Endometrial microvascular endothelial cells (primary cell): ENCODE measurements around the gene TLK2. TPM values are rescaled to one million over a fixed set of nuclear protein-coding genes. Genes with fewer than 3 reads are reported as not detected.
"Not testable (repeated sequence)": the region's sequence is repeated elsewhere in the genome, so short reads cannot be mapped to it uniquely, and the experiment has no call there.

Experiments
- in situ Hi-C: cut with HindIII; loops from 2 replicates; pipeline ENCODE4 v1.10.0; 2017; ENCODE audit warnings: low sequenced_read_pairs, low pct_unique_long_range_greater_than_20kb; ENCODE audit errors: inconsistent ontology term
- total RNA-seq: library from RNA; depleted of rRNA; stranded (reverse); fragments of >200 nt; gene quantifications from one replicate; pipeline ENCODE4 v1.2.3, GENCODE V29; 2015; ENCODE audit errors: inconsistent ontology term

Gene TLK2
- total RNA-seq, 1 donor from 2014 or later: 39.2 TPM

GRCh38 chr17:62478880-62479638 lies 434 bp downstream of the TLK2 start:
- in situ Hi-C loops: not testable (repeated sequence)

DNA sequence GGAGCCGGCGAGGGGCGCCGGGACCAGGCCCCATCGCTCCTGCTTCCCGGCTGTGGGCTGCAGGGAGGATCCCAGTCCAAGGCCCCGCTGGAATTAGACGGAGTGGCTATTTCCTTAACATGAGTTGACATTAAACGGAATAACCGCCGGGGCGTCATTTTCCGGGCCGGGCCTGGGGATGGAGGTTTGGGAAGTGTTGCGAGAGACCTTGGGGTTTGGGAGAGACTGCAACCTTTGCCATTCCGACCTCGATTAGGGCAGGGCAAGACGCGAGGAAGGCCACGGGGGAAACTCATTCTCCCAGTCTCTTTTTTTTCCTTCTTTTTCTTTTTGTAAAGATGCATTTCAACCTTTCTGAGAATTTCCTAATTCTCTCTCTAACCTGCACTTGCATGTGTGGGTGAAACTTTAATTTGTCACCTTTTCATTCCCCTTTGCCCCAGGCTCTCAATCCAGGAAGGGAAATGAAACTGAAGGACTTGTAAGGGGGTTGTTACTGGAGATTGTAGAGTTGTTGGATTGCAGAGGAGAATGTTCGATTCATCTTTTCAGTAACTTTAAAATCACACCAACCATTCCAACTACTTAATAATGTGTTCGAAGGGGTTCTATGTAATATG lies 1.1 kb downstream of the TLK2 start:
- in situ Hi-C loops: not testable (repeated sequence)

GRCh38 chr17:62482553-62482952 lies 3.9 kb downstream of the TLK2 start:
- in situ Hi-C loops: not testable (repeated sequence)

DNA sequence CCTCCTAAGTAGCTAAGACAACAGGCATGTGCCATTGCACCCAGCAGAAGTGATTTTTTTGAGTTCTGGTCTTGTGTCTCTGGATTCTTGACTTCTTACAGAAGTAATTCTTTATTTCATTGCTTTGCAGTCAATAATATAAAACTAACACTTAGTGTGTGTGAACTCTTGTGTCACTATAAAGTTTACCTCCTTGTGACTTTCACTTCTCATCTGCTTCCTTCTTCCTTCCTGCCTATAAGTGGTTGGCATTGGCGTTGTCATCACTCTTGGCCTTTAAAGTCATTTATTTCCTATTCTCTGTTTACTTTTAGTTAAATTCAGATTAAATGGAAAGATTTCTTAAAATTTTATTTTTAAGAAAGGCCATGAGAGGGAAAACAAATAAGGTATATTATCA lies 12.4 kb downstream of the TLK2 start:
- in situ Hi-C loops: not testable (repeated sequence)

- in situ Hi-C loops: not testable (repeated sequence)
Measured at GRCh38 chr17:62493049-62493655, 14.5 kb downstream of the TLK2 start.

DNA sequence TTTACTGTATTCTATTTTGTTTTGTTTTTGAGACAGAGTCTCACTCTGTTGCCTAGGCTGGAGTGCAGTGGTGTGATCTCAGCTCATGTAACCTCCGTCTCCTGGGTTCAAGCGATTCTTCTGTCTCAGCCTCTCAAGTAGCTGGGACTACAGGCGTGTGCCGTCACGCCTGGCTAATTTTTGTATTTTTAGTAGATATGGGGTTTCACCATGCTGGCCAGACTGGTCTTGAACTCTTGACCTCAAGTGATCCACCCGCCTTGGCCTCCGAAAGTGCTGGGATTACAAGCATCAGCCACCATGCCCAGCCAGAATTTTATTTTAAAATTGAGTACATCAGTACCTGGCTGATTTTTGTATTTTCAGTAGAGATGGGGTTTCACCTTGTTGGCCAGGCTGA lies 15.4 kb downstream of the TLK2 start:
- in situ Hi-C loops: not testable (repeated sequence)

GRCh38 chr17:62496344-62496743 lies 17.7 kb downstream of the TLK2 start:
- in situ Hi-C loops: not testable (repeated sequence)

DNA sequence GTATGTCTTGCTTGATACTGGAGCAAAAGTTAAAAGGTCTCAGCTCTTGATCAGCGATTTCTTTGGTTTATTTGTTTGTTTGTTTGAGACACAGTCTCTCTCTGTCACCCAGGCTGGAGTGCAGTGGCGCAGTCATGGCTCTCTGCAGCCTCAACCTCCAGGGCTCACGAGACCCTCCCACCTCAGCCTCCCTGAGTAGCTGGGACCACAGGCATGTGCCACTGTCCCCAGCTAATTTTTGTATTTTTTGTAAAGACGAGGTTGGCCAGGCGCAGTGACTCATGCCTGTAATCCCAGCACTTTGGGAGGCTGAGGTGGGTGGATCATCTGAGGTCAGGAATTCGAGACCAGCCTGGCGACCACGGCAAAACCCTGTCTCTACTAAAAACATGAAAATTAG lies 20.2 kb downstream of the TLK2 start:
- in situ Hi-C loops: not testable (repeated sequence)

GRCh38 chr17:62500463-62500862 lies 21.8 kb downstream of the TLK2 start:
- in situ Hi-C loops: not testable (repeated sequence)

- in situ Hi-C loops: not testable (repeated sequence)
Measured at GRCh38 chr17:62504857-62505256, 26.2 kb downstream of the TLK2 start.

GRCh38 chr17:62507191-62507836 lies 28.7 kb downstream of the TLK2 start:
- in situ Hi-C loops: not testable (repeated sequence)

GRCh38 chr17:62510247-62510819 lies 31.7 kb downstream of the TLK2 start:
- in situ Hi-C loops: not testable (repeated sequence)

DNA sequence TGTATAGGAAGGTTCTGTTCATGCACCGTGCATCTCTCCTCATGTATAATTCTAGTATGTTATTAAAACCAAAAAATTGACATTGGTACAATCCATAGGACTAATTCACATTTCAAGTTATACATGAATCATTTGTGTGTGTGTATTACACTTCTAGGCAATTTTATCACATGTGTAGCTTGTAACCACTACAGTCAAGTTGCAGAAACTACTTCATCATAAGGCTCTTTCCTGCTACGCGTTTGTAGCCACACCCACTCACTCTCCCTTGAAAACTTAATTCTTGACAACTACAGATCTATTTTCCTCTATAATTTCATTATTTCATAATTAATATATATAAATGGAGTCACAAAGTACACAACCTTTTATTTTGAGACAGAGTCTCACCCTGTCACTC lies 32.4 kb downstream of the TLK2 start:
- in situ Hi-C loops: not testable (repeated sequence)

- in situ Hi-C loops: not testable (repeated sequence)
Measured at GRCh38 chr17:62516376-62516775, 37.8 kb downstream of the TLK2 start.

- in situ Hi-C loops: not testable (repeated sequence)
Measured at GRCh38 chr17:62521295-62521694, 42.7 kb downstream of the TLK2 start.

GRCh38 chr17:62524077-62524476 lies 45.5 kb downstream of the TLK2 start:
- in situ Hi-C loops: not testable (repeated sequence)

DNA sequence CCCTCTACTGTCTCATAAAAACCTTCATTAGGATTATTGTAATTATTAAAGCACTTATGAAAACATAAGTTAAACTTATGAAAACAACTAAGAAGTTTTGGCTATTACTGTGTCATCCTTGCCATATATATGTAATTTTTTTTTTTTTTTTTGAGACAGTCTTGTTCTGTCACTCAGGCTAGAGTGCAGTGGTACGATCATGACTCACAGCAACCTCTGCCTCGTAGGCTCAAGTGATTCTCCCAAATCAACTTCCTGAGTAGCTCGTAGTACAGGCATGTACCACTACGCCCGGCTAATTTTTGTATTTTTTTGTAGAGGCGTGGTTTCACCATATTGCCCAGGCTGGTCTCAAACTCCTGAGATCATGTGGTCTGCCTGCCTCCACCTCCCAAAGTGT lies 46.7 kb downstream of the TLK2 start:
- in situ Hi-C loops: not testable (repeated sequence)

DNA sequence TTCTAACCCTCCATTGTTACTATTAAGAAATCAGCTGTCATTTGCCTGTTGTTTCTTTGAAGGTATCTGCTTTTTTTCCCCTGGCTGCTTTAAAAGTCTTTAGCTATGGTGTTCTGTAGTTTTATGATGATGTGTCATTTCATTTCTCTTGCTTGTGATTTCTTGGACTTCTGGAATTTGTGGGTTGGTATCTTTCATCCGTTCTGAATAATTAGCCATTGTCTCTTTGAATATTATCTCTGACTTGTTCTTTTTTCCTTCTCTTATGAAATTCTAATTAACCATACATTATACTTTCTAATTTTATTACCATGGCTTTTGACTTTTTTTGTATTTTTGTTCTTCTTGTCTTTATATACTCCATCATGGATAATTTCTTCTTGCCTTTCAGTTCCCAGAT lies 52.3 kb downstream of the TLK2 start:
- in situ Hi-C loops: not testable (repeated sequence)

DNA sequence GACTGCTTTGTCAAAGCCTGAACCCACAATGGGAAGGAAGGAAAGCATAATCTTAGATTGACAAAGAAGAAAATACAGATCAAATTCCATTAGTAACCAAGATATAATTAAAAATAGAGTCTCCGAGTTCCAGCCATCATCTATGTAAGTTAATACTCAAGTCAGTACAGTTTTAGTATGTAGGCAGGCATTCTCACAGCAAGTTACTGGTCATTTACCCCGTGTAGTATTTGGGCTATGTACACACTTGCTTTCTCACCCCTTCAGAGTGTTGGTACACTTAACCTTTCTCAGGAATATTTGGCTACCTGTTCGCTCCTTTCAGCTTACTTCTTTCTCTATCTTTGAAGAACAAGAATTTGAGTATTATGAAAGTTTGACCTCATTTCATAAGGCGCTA lies 57.9 kb downstream of the TLK2 start:
- in situ Hi-C loops: not testable (repeated sequence)
